Mesenchymal stem cell (in vitro differentiated cells and primary cell): ENCODE results near the gene ZNF287.

ENCODE experiments used
- DNase-seq: peaks from one replicate; pipeline ENCODE4 v3.0.0-alpha.2; 2013
- H2AFZ ChIP-seq: one replicate; pipeline ENCODE4 v1.6.1; 2013; ENCODE audit warnings: low read depth, mild to moderate bottlenecking, control low read depth, inconsistent platforms, low read length, moderate library complexity
- H2AK5ac ChIP-seq: 2 replicates; pipeline ENCODE4 v1.6.1; 2013; ENCODE audit warnings: low read length, moderate library complexity, mild to moderate bottlenecking, inconsistent platforms; ENCODE audit not compliant: severe bottlenecking
- H2BK120ac ChIP-seq: one replicate; pipeline ENCODE4 v1.6.1; 2013; ENCODE audit warnings: low read depth, mild to moderate bottlenecking, inconsistent platforms, low read length, moderate library complexity
- H2BK12ac ChIP-seq, 2 experiments: one replicate each; pipeline ENCODE4 v1.6.1; 2013; ENCODE audit warnings: inconsistent platforms in 2 of 2, low read length in 2 of 2, mild to moderate bottlenecking in 2 of 2, moderate library complexity in 2 of 2, control low read depth in 1 of 2
- H2BK15ac ChIP-seq: one replicate; pipeline ENCODE4 v1.6.1; 2013; ENCODE audit warnings: mild to moderate bottlenecking, low read depth, inconsistent platforms; ENCODE audit not compliant: poor library complexity, severe bottlenecking
- H2BK5ac ChIP-seq: 2 replicates; pipeline ENCODE4 v1.6.1; 2013; ENCODE audit warnings: low read depth, mild to moderate bottlenecking, low read length, control low read depth, inconsistent platforms; ENCODE audit not compliant: poor library complexity, severe bottlenecking
- H3K14ac ChIP-seq, 2 experiments: one replicate each; pipeline ENCODE4 v1.6.1; 2013; ENCODE audit warnings: inconsistent platforms in 2 of 2, low read length in 2 of 2, control low read depth in 1 of 2, mild to moderate bottlenecking in 1 of 2, moderate library complexity in 1 of 2
- H3K18ac ChIP-seq, 2 experiments: one replicate each; pipeline ENCODE4 v1.6.1; 2013; ENCODE audit warnings: inconsistent platforms in 2 of 2, low read length in 2 of 2, control low read depth in 1 of 2, low read depth in 1 of 2, mild to moderate bottlenecking in 1 of 2
- H3K23ac ChIP-seq, 2 experiments: one replicate each; pipeline ENCODE4 v1.6.1; 2013; ENCODE audit warnings: inconsistent platforms in 2 of 2, low read length in 2 of 2, mild to moderate bottlenecking in 2 of 2, moderate library complexity in 2 of 2, control low read depth in 1 of 2
- H3K27ac ChIP-seq: 2 replicates; pipeline ENCODE4 v1.5.1; 2013; ENCODE audit warnings: mild to moderate bottlenecking, moderate library complexity, low read length, control low read depth, inconsistent platforms; ENCODE audit not compliant: poor library complexity, severe bottlenecking
- H3K27me3 ChIP-seq, 2 experiments: 2 replicates each; pipeline versions ENCODE4 v1.6.1 to v1.7.0; 2013; ENCODE audit warnings: low read length in 2 of 2, mild to moderate bottlenecking in 2 of 2, moderate library complexity in 2 of 2, control low read depth in 1 of 2, inconsistent platforms in 1 of 2; ENCODE audit not compliant: control insufficient read depth in 1 of 2, insufficient read depth in 1 of 2
- H3K36me3 ChIP-seq, 2 experiments: 2 replicates each; pipeline versions ENCODE4 v1.6.1 to v1.7.0; 2013; ENCODE audit warnings: low read length in 2 of 2, control low read depth in 1 of 2, inconsistent platforms in 1 of 2, low read depth in 1 of 2, mild to moderate bottlenecking in 1 of 2; ENCODE audit not compliant: insufficient read depth in 2 of 2, control insufficient read depth in 1 of 2
- H3K4ac ChIP-seq, 2 experiments: one replicate each; pipeline ENCODE4 v1.6.1; 2013; ENCODE audit warnings: inconsistent platforms in 2 of 2, low read length in 2 of 2, mild to moderate bottlenecking in 2 of 2, moderate library complexity in 2 of 2, control low read depth in 1 of 2, low read depth in 1 of 2
- H3K4me1 ChIP-seq: 2 replicates; pipeline ENCODE4 v1.6.1; 2013; ENCODE audit warnings: low read depth, low read length, control low read depth; ENCODE audit not compliant: control insufficient read depth, insufficient read depth
- H3K4me2 ChIP-seq: 2 replicates; pipeline ENCODE4 v1.6.1; 2013; ENCODE audit warnings: low read length, mild to moderate bottlenecking, inconsistent platforms; ENCODE audit not compliant: poor library complexity, severe bottlenecking
- H3K4me3 ChIP-seq, 2 experiments: 2 replicates each; pipeline versions ENCODE4 v1.5.1 to v1.7.0; 2013; ENCODE audit warnings: low read length in 2 of 2, mild to moderate bottlenecking in 2 of 2, control low read depth in 1 of 2, low read depth in 1 of 2; ENCODE audit not compliant: insufficient read depth in 1 of 2
- H3K79me1 ChIP-seq: replicated peaks from 2 replicates; pipeline ENCODE4 v1.6.1; 2013; ENCODE audit warnings: mild to moderate bottlenecking, control low read depth, low read length, inconsistent platforms; ENCODE audit not compliant: poor library complexity, severe bottlenecking
- H3K9ac ChIP-seq: 2 replicates; pipeline ENCODE4 v1.7.0; 2013; ENCODE audit warnings: mild to moderate bottlenecking, low read length, moderate library complexity
- H3K9me3 ChIP-seq: 2 replicates; pipeline ENCODE4 v1.7.0; 2013; ENCODE audit warnings: mild to moderate bottlenecking, low read length; ENCODE audit not compliant: control insufficient read depth
- H4K8ac ChIP-seq: one replicate; pipeline ENCODE4 v1.6.1; 2013; ENCODE audit warnings: inconsistent platforms, mild to moderate bottlenecking, low read length, moderate library complexity
- H4K91ac ChIP-seq: one replicate; pipeline ENCODE4 v1.6.1; 2013; ENCODE audit warnings: mild to moderate bottlenecking, low read length, inconsistent platforms
- WGBS: methylation state at CpG from one replicate; pipeline ENCODE4 v1.1.7; 2013; ENCODE audit warnings: mixed read lengths; 5-methylcytosine and 5-hydroxymethylcytosine counted together

Gene ZNF287

DNA sequence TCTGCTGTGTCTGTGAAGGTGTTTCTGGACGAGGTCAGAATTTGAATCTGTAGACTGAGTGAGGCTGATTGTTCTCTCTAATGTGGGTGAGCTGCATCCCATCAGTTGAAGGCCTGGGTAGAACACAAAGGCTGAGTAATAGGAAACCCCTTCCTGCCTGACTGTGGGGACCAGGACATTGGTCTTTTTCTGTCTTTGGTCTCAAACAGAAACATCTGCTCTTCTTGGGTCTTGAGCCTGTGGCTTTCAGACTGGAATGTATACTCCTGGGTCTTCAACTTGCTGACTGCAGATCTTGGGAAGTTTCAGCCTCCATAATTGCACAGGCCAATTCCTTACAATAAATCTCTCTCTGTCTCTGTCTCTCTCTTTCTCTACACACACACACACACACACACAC, 57.4 kb downstream of the ZNF287 start:
- WGBS = 64% methylated on average over 1 of the region's 1 CpG

DNA sequence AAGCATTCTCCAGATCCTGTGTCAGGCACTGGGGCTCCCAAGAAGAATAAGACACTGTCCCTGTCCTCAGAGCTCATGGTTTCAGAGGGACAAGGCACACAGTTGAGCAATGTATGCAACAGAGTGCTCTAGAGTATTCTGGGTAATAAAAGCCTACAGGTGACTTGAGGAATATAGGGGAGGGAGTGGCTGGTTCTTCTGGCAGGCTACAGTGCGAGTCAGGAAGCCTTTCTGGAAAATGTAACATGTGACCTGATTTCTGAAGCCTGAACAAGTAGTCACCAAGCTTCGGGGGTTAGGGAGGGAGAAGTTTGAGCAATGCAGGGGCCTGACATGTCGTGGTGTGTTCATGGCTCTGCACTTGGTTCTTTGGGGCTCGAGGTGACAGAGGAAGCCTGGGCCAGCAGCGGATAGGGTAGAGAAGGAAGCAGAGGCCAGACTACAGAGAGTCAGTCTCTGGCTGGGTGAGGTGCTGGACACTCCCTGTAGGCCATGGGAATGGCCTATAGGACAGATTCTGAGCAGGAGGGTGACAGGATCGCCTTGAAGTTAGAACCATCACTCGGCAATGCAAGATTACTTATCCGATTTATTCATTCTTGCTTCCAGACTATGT, 61.0 kb downstream of the ZNF287 start:
- H3K18ac ChIP-seq = no peak overlapping the region
- H3K36me3 ChIP-seq = no peaks in the 10 kb centered on the region
- H3K4ac ChIP-seq = no peak overlapping the region
- no peak overlapping the region for H2AK5ac ChIP-seq
- DNase-seq = no peak
- H2AFZ ChIP-seq = no peak overlapping the region
- H3K27me3 ChIP-seq = no peaks in the 10 kb centered on the region
- no peak overlapping the region for H3K4me2 ChIP-seq
- no peaks in the 10 kb centered on the region for H3K79me1 ChIP-seq
- WGBS = 80% methylated on average over 7 of the region's 8 CpGs
- no peak overlapping the region for H3K14ac ChIP-seq
- no peak overlapping the region for H2BK120ac ChIP-seq
- H3K9ac ChIP-seq = no peak overlapping the region
- no peak overlapping the region for H2BK5ac ChIP-seq
- no peaks in the 10 kb centered on the region for H3K4me1 ChIP-seq
- H3K27ac ChIP-seq = no peak overlapping the region
- H3K23ac ChIP-seq = no peak overlapping the region
- H2BK12ac ChIP-seq = no peak overlapping the region
- H4K8ac ChIP-seq = no peak overlapping the region
- no peak overlapping the region for H2BK15ac ChIP-seq
- H4K91ac ChIP-seq = no peak overlapping the region
- no peak overlapping the region for H3K4me3 ChIP-seq
- H3K9me3 ChIP-seq = no peaks in the 10 kb centered on the region

More for the DNA sequence above, 57.4 kb downstream of the ZNF287 start:
- Histone ChIP-seq H3K23ac (no peak overlapping the region), H2BK120ac (no peak overlapping the region), H3K9ac (no peak overlapping the region), H4K91ac (no peak overlapping the region), H2BK5ac (no peak overlapping the region), H3K79me1 (no peaks in the 10 kb centered on the region), H2BK15ac (no peak overlapping the region), H4K8ac (no peak overlapping the region), H3K4me2 (no peak overlapping the region), H3K27ac (no peak overlapping the region), H3K4ac (no peak overlapping the region), H3K36me3 (no peaks in the 10 kb centered on the region), H3K4me1 (no peaks in the 10 kb centered on the region), H2AK5ac (no peak overlapping the region), H3K27me3 (no peaks in the 10 kb centered on the region), H3K14ac (no peak overlapping the region), H2AFZ (no peak overlapping the region), H3K18ac (no peak overlapping the region), H3K4me3 (no peak overlapping the region), H2BK12ac (no peak overlapping the region), H3K9me3 (no peaks in the 10 kb centered on the region)
- no peak for DNase-seq

DNA sequence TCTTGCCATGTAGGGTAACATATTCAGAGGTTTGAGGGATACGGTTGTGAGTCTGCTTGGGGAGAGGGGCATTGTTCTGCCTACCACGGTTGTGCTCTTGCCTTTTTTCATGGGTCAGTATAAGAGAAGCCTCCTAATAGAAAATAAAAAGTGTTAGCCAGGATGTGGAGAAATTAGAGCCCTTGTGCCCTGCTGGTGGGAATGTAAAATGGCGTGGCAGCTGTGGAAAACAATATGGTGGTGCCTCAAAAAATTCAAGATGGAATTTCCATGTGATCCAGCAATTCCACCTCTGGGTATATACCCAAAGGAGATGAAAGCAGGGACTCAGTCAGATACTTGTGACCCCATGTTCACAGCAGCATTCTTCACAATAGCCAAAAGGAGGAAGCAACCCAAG, 62.8 kb downstream of the ZNF287 start:
- Histone ChIP-seq H2BK12ac (no peak overlapping the region), H3K79me1 (no peaks in the 10 kb centered on the region), H2BK5ac (no peak overlapping the region), H2BK120ac (no peak overlapping the region), H3K27ac (no peak overlapping the region), H3K14ac (no peak overlapping the region), H3K9ac (no peak overlapping the region), H3K4me1 (no peaks in the 10 kb centered on the region), H2BK15ac (no peak overlapping the region), H3K18ac (no peak overlapping the region), H3K4ac (no peak overlapping the region), H3K27me3 (no peaks in the 10 kb centered on the region), H4K8ac (no peak overlapping the region), H2AK5ac (no peak overlapping the region), H3K4me2 (no peak overlapping the region), H3K4me3 (no peak overlapping the region), H2AFZ (no peak overlapping the region), H3K36me3 (no peaks in the 10 kb centered on the region), H3K23ac (no peak overlapping the region), H3K9me3 (no peaks in the 10 kb centered on the region), H4K91ac (no peak overlapping the region)
- DNase-seq = no peak
- WGBS = 96% methylated on average over 3 of the region's 3 CpGs

DNA sequence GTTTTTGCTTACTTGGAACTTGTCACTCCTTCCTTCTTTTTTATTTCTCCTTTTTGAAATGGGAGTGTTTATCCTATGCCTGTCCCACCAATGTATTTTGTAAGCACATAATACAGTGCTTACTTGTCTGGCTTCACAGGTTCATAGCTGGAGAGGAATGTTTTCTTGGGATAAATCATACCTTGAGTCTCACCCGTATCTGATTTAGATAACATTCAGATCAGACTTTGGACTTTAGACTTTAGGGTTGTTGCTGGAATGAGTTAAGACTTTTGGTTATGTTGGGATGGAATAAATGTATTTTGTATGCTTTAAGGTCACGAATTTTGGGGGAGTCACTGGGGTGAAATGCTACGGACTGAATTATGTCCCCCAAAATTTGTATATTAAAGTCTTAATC, 64.0 kb downstream of the ZNF287 start:
- no peak for DNase-seq
- no peaks in the 10 kb centered on the region for H3K36me3 ChIP-seq
- H3K4me3 ChIP-seq = no peak overlapping the region
- no peaks in the 10 kb centered on the region for H3K79me1 ChIP-seq
- H4K91ac ChIP-seq = no peak overlapping the region
- H3K18ac ChIP-seq = no peak overlapping the region
- no peak overlapping the region for H2AK5ac ChIP-seq
- H3K27me3 ChIP-seq = no peaks in the 10 kb centered on the region
- no peak overlapping the region for H2BK5ac ChIP-seq
- no peak overlapping the region for H2BK12ac ChIP-seq
- H3K14ac ChIP-seq = no peak overlapping the region
- H3K4me1 ChIP-seq = no peaks in the 10 kb centered on the region
- H3K4me2 ChIP-seq = no peak overlapping the region
- no peak overlapping the region for H3K9ac ChIP-seq
- no peak overlapping the region for H3K4ac ChIP-seq
- H2BK120ac ChIP-seq = no peak overlapping the region
- no peak overlapping the region for H3K27ac ChIP-seq
- no peak overlapping the region for H2BK15ac ChIP-seq
- no peaks in the 10 kb centered on the region for H3K9me3 ChIP-seq
- no peak overlapping the region for H4K8ac ChIP-seq
- no peak overlapping the region for H3K23ac ChIP-seq
- no peak overlapping the region for H2AFZ ChIP-seq
- WGBS = 88% methylated on average over 3 of the region's 3 CpGs
